GM21786 (cell line): ENCODE measurements around the gene APPL2.
"Not testable (repeated sequence)": the region's sequence is repeated elsewhere in the genome, so short reads cannot be mapped to it uniquely, and the experiment has no call there.

ENCODE experiments used
- ATAC-seq: cut with Tn5 transposase; IDR thresholded peaks from one replicate; pipeline ENCODE4 v1.9.1; 2021; ENCODE audit not compliant: unreplicated experiment

APPL2 gene

GRCh38 chr12:105196090-105196489 lies 39.9 kb downstream of the APPL2 start:
- ATAC-seq, result no peak

- ATAC-seq, result no peak
Observed at GRCh38 chr12:105194947-105195346, 41.0 kb downstream of the APPL2 start.

- ATAC-seq, result no peak
Observed at GRCh38 chr12:105192624-105193225, 43.2 kb downstream of the APPL2 start.

DNA sequence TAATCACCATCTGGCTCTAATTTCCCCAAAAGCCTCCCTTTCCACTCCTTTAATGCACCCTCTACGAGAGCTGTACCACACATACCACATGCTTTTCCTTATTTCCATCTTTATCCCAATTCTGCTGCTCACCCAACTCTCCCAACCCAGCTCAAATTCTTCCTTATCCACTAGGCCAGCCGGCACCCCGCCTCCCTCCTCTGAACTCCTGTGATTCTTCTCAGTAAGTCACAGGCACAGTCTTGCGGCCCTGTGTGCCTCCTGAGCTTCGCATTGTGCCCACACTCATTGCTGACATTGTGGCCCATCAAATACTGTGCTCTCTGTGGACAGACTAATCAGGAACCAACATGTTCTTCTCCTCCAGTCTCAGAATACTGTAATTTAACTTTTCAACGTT lies 45.4 kb downstream of the APPL2 start:
- ATAC-seq, result no peak

DNA sequence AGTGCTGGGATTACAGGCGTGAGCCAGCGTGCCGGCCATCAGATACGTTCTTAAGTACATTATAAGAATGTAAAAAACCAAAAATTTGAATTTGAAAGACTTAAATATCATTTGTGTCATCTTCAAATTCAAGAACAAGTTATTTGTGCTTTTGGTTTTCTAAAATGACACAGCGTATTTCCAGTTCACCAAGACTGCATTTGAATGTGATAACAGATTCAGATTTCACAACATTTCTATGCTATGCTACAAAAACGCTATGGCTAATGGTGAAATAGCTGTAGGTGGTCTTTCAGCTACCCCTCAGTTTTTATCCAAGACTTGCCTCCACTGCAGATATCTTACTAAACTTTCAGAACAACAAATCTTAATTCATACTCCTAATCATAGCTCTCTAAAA lies 46.7 kb downstream of the APPL2 start:
- ATAC-seq, result no peak

DNA sequence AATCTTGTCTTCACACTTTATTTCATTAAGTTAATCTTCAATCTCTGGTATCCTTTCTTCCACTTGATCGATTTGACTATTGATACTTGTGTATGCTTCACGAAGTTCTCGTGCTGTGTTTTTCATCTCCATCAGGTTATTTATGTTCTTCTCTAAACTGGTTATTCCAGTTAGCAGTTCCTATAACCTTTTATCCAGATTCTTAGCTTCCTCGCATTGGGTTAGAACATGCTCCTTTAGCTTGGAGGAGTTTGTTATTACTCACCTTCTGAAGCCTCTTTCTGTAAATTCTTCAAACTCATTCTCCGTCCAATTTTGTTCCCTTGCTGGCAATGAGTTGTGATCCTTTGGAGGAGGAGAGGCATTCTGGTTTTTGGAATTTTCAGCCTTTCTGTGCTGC lies 52.0 kb downstream of the APPL2 start:
- not testable (repeated sequence) for ATAC-seq

- ATAC-seq, result not testable (repeated sequence)
Observed at GRCh38 chr12:105183406-105183805, 52.6 kb downstream of the APPL2 start.

GRCh38 chr12:105179114-105179513 lies 56.9 kb downstream of the APPL2 start:
- ATAC-seq, result not testable (repeated sequence)

DNA sequence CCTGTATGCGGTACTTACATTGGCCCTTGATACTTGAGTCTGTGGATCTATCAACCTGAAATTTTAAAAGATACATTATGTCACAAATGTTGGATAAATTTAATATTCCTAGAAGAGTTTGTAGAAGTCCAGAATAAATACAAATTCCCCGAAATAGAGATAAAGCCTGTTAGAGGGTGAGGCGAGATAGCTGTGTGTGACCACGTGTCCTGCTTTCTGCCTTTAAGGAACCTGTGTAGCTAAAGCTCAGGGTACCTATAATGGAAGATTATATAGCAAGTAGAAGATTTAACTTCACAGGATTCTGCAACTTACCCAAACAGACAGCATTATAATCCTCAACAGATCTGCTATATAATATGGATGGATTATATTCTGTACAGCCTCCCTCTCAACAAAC lies 58.8 kb downstream of the APPL2 start:
- no peak for ATAC-seq

GRCh38 chr12:105175397-105175990 lies 60.5 kb downstream of the APPL2 start:
- no peak for ATAC-seq

DNA sequence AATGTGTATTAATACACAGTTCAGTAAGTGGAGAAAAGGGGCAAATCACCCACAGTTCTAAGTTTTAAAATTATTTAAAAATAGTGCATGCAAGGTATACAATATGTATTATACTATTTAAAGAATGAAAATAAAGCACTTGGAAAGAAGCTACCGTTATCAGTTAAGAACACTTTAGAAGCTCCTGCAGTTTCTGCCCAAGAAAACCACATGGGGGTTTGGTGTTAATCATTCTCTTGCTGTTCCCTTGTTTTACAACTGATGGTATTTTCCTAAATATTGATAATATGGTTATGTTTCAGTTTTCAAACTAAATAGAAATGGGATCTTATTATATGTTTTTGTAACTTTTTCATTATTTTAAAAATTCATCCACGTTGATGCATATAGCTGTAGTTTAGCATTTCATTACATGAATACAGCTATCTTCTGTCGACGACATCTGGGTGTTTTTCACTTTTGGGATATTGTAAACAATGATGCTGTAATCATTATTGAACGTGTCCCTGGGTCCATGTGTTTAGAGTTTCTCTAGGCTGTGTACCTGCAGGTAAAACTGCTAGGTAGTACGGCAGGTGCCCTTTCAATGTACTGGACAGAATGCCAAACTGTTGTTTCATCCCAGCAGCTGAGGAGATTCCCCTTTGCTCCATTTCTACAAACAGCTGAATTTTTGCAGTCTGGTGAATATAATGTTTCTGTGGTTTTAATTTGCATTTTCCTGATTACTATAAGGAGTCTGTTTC lies 64.1 kb downstream of the APPL2 start:
- no peak for ATAC-seq

GRCh38 chr12:105170139-105170538 lies 65.8 kb downstream of the APPL2 start:
- ATAC-seq, result no peak

DNA sequence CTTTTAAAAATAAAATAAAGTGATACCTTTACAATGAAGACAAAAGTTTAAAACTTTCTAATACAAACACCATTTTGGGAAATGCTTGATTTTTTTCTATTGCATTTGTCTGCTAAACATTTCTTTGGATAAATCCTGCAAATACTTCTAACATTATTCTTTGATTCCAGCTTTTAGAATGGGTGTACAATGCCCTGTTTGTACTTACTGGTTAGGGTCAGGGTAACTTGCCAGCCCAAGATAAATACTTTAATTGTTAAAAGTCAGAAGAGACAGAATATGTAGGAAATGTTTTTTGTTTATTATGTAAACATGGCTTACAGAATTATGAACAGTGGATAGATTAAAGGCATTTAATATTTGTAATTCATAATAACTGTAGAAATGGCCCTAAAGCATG lies 68.0 kb downstream of the APPL2 start:
- no peak for ATAC-seq

GRCh38 chr12:105167346-105167745 lies 68.6 kb downstream of the APPL2 start:
- no peak for ATAC-seq

- no peak for ATAC-seq
Observed at GRCh38 chr12:105166736-105167135, 69.2 kb downstream of the APPL2 start.

- ATAC-seq, result no peak
Observed at GRCh38 chr12:105164068-105164467, 71.9 kb downstream of the APPL2 start.

DNA sequence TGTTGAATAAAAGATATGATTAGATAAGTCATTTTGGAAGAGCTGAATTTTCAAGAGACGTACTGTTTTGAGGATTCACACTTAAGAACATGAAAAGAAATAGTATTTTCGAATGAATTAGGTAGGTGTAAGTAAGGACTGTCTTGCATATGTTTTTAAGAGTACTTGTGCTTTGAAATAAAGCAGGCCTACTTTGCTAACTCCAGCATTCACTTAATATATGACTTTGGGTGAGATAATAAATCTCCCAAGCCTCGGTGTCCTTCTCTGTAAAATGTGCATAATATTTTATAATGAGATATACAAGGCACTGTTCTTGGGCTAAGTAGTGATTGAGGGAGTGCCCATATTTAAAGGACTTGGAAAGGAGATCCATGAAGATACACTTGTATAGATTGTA lies 73.8 kb downstream of the APPL2 start:
- ATAC-seq, result no peak

DNA sequence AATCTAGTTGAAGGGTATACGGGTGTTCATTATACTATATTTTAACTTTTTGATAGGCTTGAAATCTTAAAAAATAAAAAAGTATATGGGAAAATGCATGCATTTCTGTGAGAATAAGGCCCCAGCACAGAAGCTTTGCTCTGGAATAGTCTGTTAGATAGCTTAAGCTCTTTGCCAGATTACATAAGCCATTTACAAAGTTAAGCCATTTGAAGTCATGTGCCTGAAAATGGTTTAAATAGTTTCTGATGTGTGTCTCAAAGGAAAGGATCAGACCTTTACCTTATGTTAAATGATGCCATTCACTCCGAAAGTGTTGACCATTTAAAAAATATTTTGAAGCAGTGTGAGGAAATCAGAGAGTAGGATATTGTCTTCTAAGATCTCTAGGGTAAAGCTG lies 77.1 kb downstream of the APPL2 start:
- ATAC-seq, result no peak

DNA sequence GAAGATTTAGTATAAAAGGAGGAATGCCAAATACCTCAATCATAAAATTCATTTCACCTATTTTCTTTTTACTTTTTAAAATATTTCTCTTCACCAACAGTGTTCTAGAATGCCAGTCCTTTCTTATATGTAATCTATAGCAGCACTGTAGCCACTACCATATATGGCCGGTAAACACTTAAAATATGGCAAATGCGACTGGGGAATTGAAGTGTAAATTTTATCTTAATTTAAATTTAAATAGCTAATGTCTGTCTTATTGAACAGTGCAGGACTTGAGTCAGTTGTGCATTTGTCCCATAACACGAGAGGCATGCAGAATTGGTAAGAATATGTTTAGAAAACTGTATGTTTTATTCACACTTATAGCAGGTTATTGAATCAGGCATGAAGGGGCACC lies 78.4 kb downstream of the APPL2 start:
- no peak for ATAC-seq

DNA sequence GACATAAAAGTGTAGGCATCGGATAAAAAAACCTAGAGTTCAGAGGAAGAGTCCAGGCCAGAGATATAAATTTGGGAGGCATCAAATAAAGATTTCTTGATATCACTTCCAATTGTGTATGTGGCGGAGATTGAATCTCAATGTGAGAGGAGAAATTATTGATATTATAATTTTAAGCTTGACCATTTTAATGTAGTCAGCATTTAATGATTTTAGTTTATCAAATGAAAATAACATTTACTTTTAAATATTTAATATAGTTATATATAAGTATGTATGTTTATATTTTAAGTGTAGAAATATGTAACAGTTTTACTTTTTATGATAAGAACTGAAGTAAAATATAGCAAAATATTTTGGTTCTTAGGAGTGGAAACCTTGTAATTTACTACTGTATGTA lies 79.7 kb downstream of the APPL2 start:
- no peak for ATAC-seq

DNA sequence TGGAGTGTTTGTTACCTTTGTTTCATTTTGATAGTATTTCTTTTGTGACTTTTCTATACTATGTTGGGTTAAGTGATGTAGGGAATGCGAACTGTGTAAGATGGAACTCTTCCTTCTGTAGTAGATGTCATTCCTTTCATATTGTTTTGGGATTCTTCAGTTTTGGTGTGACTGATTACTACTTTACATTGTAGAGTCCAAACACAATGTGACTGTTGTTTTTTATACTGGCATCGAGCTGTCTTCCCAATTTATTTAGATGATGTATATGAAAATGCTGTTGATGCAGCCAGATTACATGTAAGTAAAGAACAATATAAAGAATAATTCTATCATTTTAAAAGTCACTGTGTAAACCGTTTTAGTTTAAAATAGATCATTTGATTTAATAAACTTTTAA lies 93.7 kb downstream of the APPL2 start:
- no peak for ATAC-seq

DNA sequence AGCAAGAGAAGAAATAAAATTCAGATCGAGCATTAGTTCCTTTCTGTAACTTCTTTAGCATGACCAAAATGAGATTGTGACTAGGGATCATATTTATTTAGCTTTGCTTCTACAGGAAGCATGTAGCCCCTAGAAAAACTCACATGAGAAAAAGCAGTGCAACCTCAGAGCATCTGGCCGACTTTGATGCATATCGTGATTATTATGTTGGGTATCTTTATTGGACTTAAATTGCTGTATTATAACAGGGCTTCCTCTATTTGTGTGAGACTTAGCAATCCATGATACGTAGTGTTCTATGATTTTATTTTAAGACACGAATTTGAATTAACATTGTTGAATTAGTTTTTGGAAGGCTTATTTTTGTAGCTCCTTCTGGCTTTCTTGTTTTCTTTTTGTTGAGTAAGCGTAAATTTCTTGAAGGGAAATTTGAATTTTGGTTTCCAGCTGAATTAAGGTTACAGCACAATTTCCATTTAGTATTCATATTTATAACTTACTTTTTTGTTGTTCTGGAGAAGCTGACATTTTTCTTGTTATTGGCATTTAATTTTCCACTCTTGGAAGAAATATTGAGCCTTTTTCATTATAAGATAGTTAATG lies 94.6 kb downstream of the APPL2 start:
- no peak for ATAC-seq
